GM21367 (cell line): ENCODE measurements around the gene RFX7.

Source experiments
- ATAC-seq: cut with Tn5 transposase; IDR thresholded peaks from one replicate; pipeline ENCODE4 v1.9.1; 2021; ENCODE audit not compliant: unreplicated experiment

RFX7 gene

DNA sequence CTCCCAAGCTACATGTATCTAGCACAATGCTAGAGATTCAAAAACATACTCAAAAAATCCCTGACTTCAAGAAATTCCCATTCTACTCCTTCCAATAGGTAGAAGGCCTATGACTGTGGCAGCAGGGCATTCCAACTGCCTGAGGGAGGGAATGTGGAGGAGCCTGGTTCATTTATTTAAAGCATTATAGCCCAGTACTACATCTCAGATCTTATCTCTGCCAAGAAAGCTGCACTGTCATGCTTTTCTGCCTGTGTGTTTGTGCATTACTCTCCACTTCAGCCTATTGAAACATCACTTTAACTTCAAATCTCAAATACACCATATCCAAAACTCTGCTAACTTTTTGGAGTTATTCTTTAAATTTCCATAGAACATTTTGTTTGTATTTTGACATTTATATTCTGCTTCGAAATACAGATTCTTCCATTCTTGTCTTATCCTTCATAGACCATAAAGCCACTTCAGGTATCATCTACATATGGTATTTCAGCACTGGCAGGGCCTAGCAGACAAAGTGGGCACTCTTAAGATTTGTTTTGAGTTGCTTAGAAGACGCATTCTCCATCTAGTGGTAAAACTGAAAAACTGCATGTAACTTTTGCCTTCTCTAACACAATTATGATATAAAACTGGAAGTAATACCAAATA lies 191.2 kb downstream of the RFX7 start:
- ATAC-seq: peak; percentile 62

- no peak for ATAC-seq
These were observed 192.0 kb downstream of the RFX7 start for GRCh38 chr15:56051676-56052075.

GRCh38 chr15:56049577-56049976 lies 194.1 kb downstream of the RFX7 start:
- ATAC-seq: no peak

DNA sequence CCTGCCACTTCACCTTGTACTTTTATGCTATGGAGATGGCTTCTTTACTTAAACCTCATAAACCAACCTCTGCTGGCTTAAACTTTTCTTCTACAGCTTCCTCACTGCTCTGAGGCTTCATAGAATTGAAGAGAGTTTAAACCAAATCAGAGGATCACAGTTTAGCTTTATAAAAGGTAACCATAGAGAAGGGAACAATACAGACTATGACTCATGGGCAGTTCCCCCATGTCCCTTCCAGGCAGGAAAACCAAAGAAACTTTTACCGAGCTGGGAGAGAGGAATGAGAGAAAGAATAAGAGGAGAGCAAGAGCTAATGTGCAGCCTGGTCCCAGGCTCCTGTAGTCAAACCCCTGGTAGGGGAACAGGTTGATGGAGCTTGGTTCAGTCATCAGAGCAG lies 196.3 kb downstream of the RFX7 start:
- no peak for ATAC-seq

- ATAC-seq: no peak
These were observed 198.5 kb downstream of the RFX7 start for GRCh38 chr15:56045068-56045748.

DNA sequence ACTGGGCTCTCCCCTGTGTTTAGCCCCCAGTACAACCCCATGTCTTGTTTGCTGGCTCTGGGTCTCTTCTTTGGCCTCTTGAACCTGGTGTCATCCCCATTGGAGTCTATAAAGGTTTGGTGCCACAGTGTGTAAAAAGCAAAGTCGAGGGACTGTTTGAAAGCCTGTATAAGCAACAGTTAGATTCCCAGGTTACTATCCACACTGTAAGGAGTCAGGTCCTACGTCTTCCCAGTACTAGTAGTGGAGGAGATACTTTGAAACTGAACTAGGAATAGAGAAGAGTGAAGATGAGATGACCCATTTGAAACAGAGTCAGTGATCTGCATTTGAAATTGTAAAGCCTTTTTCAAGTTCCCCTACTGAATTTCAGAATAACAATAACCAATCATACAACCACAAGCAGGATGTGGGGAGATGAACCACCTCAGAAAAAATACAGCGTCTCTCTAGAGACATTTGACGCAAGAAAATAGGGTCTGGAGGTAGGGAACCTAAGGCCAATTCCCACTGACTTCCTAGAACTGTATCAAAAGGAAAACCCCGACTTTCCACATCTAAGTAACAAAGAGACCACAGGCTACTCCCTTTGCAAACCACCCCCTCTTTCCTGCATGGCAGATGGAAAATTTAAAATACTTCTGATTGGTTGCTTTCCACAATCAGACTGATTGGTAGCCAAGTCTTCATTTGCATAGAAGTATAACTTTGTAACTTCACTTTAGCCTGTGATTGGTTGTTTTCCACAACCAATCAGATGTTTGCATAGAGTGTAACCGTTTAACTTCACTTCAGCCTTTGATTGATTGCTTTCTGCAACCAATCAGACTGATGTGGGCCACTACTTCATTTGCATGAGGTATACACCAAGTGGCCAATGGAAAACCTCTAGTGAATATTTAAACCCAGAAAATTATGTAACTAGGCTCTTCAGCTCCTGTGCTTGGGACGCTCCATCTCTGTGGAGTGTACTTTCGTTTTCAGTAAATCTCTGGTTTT lies 200.4 kb downstream of the RFX7 start:
- no peak for ATAC-seq

DNA sequence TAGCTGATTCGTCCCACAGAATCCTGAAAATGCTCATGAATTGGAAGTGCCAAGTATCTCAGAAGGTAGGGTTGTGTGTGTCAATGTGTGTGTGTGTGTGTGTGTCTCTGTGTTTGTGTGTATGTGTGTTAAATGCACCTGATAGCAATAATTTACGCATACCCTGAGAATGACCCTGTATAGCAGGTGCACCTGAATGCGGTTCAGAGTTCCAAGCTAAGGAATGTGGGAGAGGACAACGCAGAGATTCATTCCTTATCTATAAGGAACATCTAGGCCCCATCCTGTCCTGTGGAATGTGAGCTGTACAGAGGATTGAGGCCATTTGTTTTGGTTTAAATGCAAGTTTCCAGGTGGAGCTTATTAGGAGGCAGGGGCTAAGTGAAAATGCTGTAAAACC lies 201.2 kb downstream of the RFX7 start:
- ATAC-seq: no peak

- no peak for ATAC-seq
These were observed 201.6 kb downstream of the RFX7 start for GRCh38 chr15:56042031-56042430.

- no peak for ATAC-seq
These were observed 203.3 kb downstream of the RFX7 start for GRCh38 chr15:56040081-56041035.

DNA sequence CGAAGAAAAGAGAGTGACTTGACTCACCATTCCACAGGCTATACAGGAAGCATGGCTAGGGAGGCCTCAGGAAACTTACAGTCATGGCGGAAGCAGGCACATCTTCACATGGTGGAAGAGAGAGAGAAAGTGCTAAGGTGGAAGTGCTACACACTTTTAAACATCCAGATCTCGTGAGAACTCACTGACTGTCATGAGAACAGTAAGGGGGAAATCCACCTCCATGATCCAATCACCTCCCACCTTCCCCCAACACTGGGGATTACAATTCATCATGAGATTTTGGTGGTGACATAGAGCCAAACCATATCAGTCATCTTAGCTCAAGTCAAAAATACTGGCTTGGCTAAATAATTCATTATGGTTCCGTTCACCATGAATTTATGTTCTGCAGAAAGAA lies 205.0 kb downstream of the RFX7 start:
- ATAC-seq: no peak

DNA sequence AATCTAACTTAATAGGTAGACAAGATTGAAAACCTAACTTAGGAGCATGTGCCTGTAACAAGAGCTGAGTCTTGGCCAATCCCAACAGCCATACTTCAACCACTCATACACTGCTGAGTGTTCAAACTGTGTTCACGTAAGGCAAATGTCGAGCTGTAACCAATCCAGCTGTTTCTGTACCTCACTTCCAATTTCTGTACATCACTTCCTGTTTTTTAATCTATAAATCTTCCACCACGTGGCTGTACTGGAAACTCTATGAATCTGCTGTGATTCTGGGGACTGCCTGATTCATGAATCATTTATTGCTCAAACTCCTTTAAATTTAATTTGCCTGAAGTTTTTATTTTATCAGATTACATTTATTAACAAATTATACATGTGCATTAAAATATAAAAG lies 205.7 kb downstream of the RFX7 start:
- no peak for ATAC-seq
